HCT116 (cell line): Measurements from ENCODE around the gene ZCCHC9.
"Not testable (repeated sequence)": the region's sequence is repeated elsewhere in the genome, so short reads cannot be mapped to it uniquely, and the experiment has no call there.

ENCODE experiments used
- CTCF ChIP-seq, 3 experiments: fragments of 200-600 bp in 1 of 3; sonication (generic) in 1 of 3; IDR thresholded peaks in 2 of 3; conservative IDR thresholded peaks in 1 of 3; 2 replicates each; pipeline ENCODE4 v1.5.1; 2012 to 2017; ENCODE audit warnings: low read depth in 2 of 3, low read length in 2 of 3, antibody characterized with exemption in 1 of 3, borderline replicate concordance in 1 of 3, control low read depth in 1 of 3, mild to moderate bottlenecking in 1 of 3, mixed read lengths in 1 of 3, mixed run types in 1 of 3, moderate library complexity in 1 of 3; ENCODE audit not compliant: insufficient read depth in 1 of 3
- EZH2 ChIP-seq: fragments of 200-600 bp; sonication (generic); IDR thresholded peaks from 2 replicates; pipeline ENCODE4 v1.6.1; 2017; ENCODE audit warnings: antibody characterized with exemption, mixed run types
- JUND ChIP-seq: IDR thresholded peaks from 2 replicates; pipeline ENCODE4 v1.6.1; 2012
- POLR2A ChIP-seq: IDR thresholded peaks from 2 replicates; pipeline ENCODE4 v1.7.0; 2011; ENCODE audit warnings: borderline replicate concordance; ENCODE audit not compliant: insufficient read depth, insufficient read length; ENCODE audit errors: extremely low read depth
- REST ChIP-seq: IDR thresholded peaks from 2 replicates; pipeline ENCODE4 v1.6.1; 2012; ENCODE audit warnings: low read depth
- ZNF274 ChIP-seq: fragments of 200-500 bp; sonication (Bioruptor generic); IDR thresholded peaks from 2 replicates; pipeline ENCODE4 v1.6.1; 2014; ENCODE audit warnings: mild to moderate bottlenecking, low read depth, low read length, inconsistent platforms

DNA sequence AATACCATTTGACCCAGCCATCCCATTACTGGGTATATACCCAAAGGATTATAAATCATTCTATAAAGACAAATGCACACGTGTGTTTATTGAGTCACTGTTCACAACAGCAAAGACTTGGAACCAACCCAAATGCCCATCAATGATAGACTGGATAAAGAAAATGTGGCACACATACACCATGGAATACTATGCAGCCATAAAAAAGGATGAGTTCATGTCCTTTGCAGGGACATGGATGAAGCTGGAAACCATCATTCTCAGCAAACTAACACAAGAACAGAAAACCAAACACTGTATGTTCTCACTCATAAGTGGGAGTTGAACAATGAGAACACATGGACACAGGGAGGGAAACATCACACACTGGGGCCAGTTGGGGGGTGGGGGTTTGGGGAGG lies 38.6 kb upstream of the ZCCHC9 start:
- TF ChIP-seq CTCF (IDR thresholded peaks at IDR 0.05 in 2 of 3, conservative IDR thresholded peaks at IDR 0.05 in 1 of 3; ENCODE audit: borderline replicate concordance in 1 of 3, insufficient read depth in 1 of 3, low read depth in 2 of 3, low read length in 2 of 3); EZH2; ZNF274; REST; POLR2A; JUND: not testable (repeated sequence)
